ENCODE data around the gene STOX2. TPM values are rescaled to one million over a fixed set of nuclear protein-coding genes. Genes with fewer than 3 reads are reported as not detected.
"Not testable (repeated sequence)": the region's sequence is repeated elsewhere in the genome, so short reads cannot be mapped to it uniquely, and the experiment has no call there.

Gene STOX2
- polyA plus RNA-seq, 1 experiment, result 2.4 TPM

GRCh38 chr4:184041156-184041555 is 136.0 kb downstream of the STOX2 start:
- DNase-seq (ENCODE audit: low read depth, low spot score), result no peak
- Histone ChIP-seq H3K27ac (ENCODE audit: low read depth, low read length) (no peak overlapping the region), H3K4me3 (ENCODE audit: low read depth, low read length) (no peak overlapping the region), H3K9me3 (ENCODE audit: control insufficient read depth, insufficient read depth, low read length) (no peaks in the 10 kb centered on the region), H3K27me3 (ENCODE audit: control insufficient read depth, insufficient read depth, low read length) (no peaks in the 10 kb centered on the region)
- TF ChIP-seq, protein P1, sequence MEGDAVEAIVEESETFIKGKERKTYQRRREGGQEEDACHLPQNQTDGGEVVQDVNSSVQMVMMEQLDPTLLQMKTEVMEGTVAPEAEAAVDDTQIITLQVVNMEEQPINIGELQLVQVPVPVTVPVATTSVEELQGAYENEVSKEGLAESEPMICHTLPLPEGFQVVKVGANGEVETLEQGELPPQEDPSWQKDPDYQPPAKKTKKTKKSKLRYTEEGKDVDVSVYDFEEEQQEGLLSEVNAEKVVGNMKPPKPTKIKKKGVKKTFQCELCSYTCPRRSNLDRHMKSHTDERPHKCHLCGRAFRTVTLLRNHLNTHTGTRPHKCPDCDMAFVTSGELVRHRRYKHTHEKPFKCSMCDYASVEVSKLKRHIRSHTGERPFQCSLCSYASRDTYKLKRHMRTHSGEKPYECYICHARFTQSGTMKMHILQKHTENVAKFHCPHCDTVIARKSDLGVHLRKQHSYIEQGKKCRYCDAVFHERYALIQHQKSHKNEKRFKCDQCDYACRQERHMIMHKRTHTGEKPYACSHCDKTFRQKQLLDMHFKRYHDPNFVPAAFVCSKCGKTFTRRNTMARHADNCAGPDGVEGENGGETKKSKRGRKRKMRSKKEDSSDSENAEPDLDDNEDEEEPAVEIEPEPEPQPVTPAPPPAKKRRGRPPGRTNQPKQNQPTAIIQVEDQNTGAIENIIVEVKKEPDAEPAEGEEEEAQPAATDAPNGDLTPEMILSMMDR (IDR thresholded peaks at IDR 0.05; ENCODE audit: low read depth, low read length), result no peak
- ChIA-PET CTCF (interaction anchor here (1.2 kb wide), 1 partner anchor 14 kb away, joined by 3 read pairs; no protein-coding TSS in a partner anchor), POLR2A (no interaction called here)

- no peak for DNase-seq (ENCODE audit: low read depth, low spot score)
- ChIA-PET POLR2A (no interaction called here), CTCF (no interaction called here)
- H3K27me3 ChIP-seq (ENCODE audit: control insufficient read depth, insufficient read depth, low read length), result no peaks in the 10 kb centered on the region
- H3K27ac ChIP-seq (ENCODE audit: low read depth, low read length), result no peak overlapping the region
- TF ChIP-seq, protein P1 (IDR thresholded peaks at IDR 0.05; ENCODE audit: low read depth, low read length), result no peak
- H3K4me3 ChIP-seq (ENCODE audit: low read depth, low read length), result no peak overlapping the region
- H3K9me3 ChIP-seq (ENCODE audit: control insufficient read depth, insufficient read depth, low read length), result no peaks in the 10 kb centered on the region
Measured at GRCh38 chr4:184046148-184046547, 141.0 kb downstream of the STOX2 start.

- POLR2A ChIA-PET; H3K27ac ChIP-seq (ENCODE audit: low read depth, low read length); DNase-seq (ENCODE audit: low read depth, low spot score); CTCF ChIA-PET; H3K27me3 ChIP-seq (ENCODE audit: control insufficient read depth, insufficient read depth, low read length); H3K9me3 ChIP-seq (ENCODE audit: control insufficient read depth, insufficient read depth, low read length); H3K4me3 ChIP-seq (ENCODE audit: low read depth, low read length): not testable (repeated sequence)
Measured at GRCh38 chr4:184051262-184051661, 146.2 kb downstream of the STOX2 start.

- ChIA-PET CTCF (no interaction called here), POLR2A (no interaction called here)
- no peak overlapping the region for H3K27ac ChIP-seq (ENCODE audit: low read depth, low read length)
- no peaks in the 10 kb centered on the region for H3K27me3 ChIP-seq (ENCODE audit: control insufficient read depth, insufficient read depth, low read length)
- TF ChIP-seq, protein P1 (IDR thresholded peaks at IDR 0.05; ENCODE audit: low read depth, low read length), result no peak
- H3K9me3 ChIP-seq (ENCODE audit: control insufficient read depth, insufficient read depth, low read length), result no peaks in the 10 kb centered on the region
- DNase-seq (ENCODE audit: low read depth, low spot score), result no peak
- H3K4me3 ChIP-seq (ENCODE audit: low read depth, low read length), result no peak overlapping the region
Measured at GRCh38 chr4:184052616-184053015, 147.5 kb downstream of the STOX2 start.

DNA sequence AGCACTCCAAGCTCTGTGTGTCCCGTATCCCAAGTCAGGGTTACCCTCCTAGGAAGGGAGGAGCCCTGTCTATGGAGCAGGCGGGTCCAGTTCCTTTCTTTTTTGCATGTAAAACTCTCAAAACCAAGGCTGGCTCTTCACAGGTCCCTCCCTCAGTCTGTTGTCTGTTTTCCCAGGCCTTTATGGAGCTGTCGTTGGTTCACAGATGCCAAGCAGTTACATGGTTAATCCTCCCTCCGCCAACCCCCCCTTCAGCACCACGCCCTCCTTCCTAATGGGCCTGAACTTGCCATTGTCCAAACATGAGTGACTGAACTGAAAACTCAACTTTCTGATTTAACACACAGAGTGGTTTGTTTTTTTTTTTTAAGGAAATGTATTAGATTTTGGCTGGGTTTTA is 148.3 kb downstream of the STOX2 start:
- POLR2A ChIA-PET, result no interaction called here
- TF ChIP-seq, protein P1 (IDR thresholded peaks at IDR 0.05; ENCODE audit: low read depth, low read length), result no peak
- H3K4me3 ChIP-seq (ENCODE audit: low read depth, low read length), result no peak overlapping the region
- H3K27me3 ChIP-seq (ENCODE audit: control insufficient read depth, insufficient read depth, low read length), result no peaks in the 10 kb centered on the region
- no peaks in the 10 kb centered on the region; the same call in 1 of the 2 replicates for H3K9me3 ChIP-seq (ENCODE audit: control insufficient read depth, insufficient read depth, low read length)
- H3K27ac ChIP-seq (ENCODE audit: low read depth, low read length), result no peak overlapping the region
- DNase-seq (ENCODE audit: low read depth, low spot score), result no peak
- CTCF ChIA-PET, result no interaction called here

GRCh38 chr4:184056877-184057276 is 151.8 kb downstream of the STOX2 start:
- POLR2A ChIA-PET, result no interaction called here
- CTCF ChIA-PET, result interaction anchor here (0.6 kb wide), 1 partner anchor 267 kb away, joined by 3 read pairs; no protein-coding TSS in a partner anchor
- TF ChIP-seq, protein P1 (IDR thresholded peaks at IDR 0.05; ENCODE audit: low read depth, low read length), result no peak
- Histone ChIP-seq H3K4me3 (ENCODE audit: low read depth, low read length) (no peak overlapping the region), H3K27me3 (ENCODE audit: control insufficient read depth, insufficient read depth, low read length) (no peaks in the 10 kb centered on the region), H3K9me3 (ENCODE audit: control insufficient read depth, insufficient read depth, low read length) (no peaks in the 10 kb centered on the region; the same call in 1 of the 2 replicates), H3K27ac (ENCODE audit: low read depth, low read length) (no peak overlapping the region)
- no peak for DNase-seq (ENCODE audit: low read depth, low spot score)
